Hematopoietic multipotent progenitor cell treated with erythropoietin and hydrocortisone succinate and interleukin-3 and kit ligand, for 8 days (in vitro differentiated cells): Measurements from ENCODE around the gene RAB5IF.
"Not testable (repeated sequence)": the region's sequence is repeated elsewhere in the genome, so short reads cannot be mapped to it uniquely, and the experiment has no call there.

Source experiments
- DNase-seq: peaks from one replicate; pipeline ENCODE4 v3.0.0-alpha.2; 2015

RAB5IF gene

GRCh38 chr20:36605399-36606157 lies at the start of gene RAB5IF:
Gene RAB5IF, plus strand, starts transcription at chr20:36605779. Its CDS starts 173 bp downstream, at chr20:36605952.
- DNase-seq = peak; percentile 98

- DNase-seq = no peak
These were observed 42.9 kb upstream of the RAB5IF start for GRCh38 chr20:36562724-36563123.

GRCh38 chr20:36563374-36563773 lies 42.2 kb upstream of the RAB5IF start:
- DNase-seq = no peak

- DNase-seq = not testable (repeated sequence)
These were observed 41.4 kb upstream of the RAB5IF start for GRCh38 chr20:36564078-36564725.

GRCh38 chr20:36564726-36565121 lies 40.9 kb upstream of the RAB5IF start:
- DNase-seq = not testable (repeated sequence)

- no peak for DNase-seq
These were observed 40.1 kb upstream of the RAB5IF start for GRCh38 chr20:36565520-36565919.

GRCh38 chr20:36569847-36570429 lies 35.6 kb upstream of the RAB5IF start:
- no peak for DNase-seq

- DNase-seq = peak; percentile 19
These were observed 33.7 kb upstream of the RAB5IF start for GRCh38 chr20:36571564-36572504.

- DNase-seq = peak; percentile 61
These were observed 32.9 kb upstream of the RAB5IF start for GRCh38 chr20:36572701-36573102.

- DNase-seq = peak; percentile 81
These were observed 32.3 kb upstream of the RAB5IF start, which contains the start of gene TGIF2 for GRCh38 chr20:36573103-36573797. Gene TGIF2, plus strand, starts transcription at chr20:36573597. Its CDS starts 5,178 bp downstream, at chr20:36578775.

- peak; percentile 5 for DNase-seq
These were observed 31.7 kb upstream of the RAB5IF start for GRCh38 chr20:36573798-36574365.

GRCh38 chr20:36574366-36575135 lies 31.0 kb upstream of the RAB5IF start:
- DNase-seq = peak; percentile 35

- no peak for DNase-seq
These were observed 29.5 kb upstream of the RAB5IF start for GRCh38 chr20:36576081-36576445.

GRCh38 chr20:36578356-36579041 lies 27.1 kb upstream of the RAB5IF start:
- no peak for DNase-seq

GRCh38 chr20:36579996-36580545 lies 25.5 kb upstream of the RAB5IF start:
- no peak for DNase-seq

- DNase-seq = no peak
These were observed 23.3 kb upstream of the RAB5IF start for GRCh38 chr20:36582322-36582721.

- DNase-seq = no peak
These were observed 22.8 kb upstream of the RAB5IF start for GRCh38 chr20:36582821-36583220.

GRCh38 chr20:36584018-36584481 lies 21.5 kb upstream of the RAB5IF start:
- DNase-seq = no peak

- no peak for DNase-seq
These were observed 20.0 kb upstream of the RAB5IF start for GRCh38 chr20:36585410-36586125.
